ENCODE data around the gene ASTL.

DNA sequence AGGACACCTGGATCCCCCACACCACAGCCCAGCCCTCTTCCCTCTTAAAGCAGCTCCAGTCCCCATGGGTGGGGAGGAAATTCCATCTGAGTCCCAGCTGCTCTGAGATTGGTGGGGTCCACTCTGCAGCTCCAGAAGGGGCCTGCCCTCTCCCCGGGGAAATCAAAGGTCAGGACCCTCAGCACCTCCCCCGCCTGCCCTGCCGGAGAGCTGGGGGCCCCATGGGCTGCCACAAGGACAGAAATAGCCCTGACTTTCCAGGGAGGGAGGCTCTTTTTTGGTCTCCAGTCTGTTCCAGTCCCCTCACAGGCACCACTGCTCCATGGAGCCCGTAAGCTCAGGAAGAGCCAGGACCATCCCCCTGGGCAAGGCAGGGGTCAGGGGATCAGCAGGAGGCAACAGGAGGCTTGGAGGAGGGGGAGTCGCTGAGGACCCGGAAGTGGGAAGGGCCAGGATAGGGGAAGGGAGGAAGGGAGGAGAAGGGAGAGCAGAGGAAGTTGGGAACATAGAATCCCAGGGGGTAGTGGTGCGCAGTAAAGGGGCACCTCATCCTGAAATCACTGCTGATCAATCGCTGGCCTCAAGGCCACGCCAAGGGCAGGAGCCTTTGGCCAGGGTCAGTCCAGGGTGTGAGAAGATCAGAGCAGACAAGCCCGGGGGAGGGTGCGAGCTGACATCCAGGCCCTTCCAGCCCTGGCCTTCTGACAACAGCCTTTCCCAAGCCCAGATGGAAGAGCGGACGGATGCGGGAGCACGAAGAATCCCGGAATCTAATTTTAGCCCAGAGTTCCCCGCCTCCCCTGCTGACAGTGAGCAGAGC, 29.6 kb downstream of the ASTL start:
- TF ChIP-seq, protein P1, sequence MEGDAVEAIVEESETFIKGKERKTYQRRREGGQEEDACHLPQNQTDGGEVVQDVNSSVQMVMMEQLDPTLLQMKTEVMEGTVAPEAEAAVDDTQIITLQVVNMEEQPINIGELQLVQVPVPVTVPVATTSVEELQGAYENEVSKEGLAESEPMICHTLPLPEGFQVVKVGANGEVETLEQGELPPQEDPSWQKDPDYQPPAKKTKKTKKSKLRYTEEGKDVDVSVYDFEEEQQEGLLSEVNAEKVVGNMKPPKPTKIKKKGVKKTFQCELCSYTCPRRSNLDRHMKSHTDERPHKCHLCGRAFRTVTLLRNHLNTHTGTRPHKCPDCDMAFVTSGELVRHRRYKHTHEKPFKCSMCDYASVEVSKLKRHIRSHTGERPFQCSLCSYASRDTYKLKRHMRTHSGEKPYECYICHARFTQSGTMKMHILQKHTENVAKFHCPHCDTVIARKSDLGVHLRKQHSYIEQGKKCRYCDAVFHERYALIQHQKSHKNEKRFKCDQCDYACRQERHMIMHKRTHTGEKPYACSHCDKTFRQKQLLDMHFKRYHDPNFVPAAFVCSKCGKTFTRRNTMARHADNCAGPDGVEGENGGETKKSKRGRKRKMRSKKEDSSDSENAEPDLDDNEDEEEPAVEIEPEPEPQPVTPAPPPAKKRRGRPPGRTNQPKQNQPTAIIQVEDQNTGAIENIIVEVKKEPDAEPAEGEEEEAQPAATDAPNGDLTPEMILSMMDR (IDR thresholded peaks at IDR 0.05), result no peak
- TF ChIP-seq POLR2AphosphoS5 (IDR thresholded peaks at IDR 0.05; ENCODE audit: low read depth, low read length), result no peak
- no peak for TF ChIP-seq TCF7L2 (IDR thresholded peaks at IDR 0.05; ENCODE audit: low read depth, low read length)

Data from Panc1 (cell line).